ENCODE data around the gene NUP153. TPM values are rescaled to one million over a fixed set of nuclear protein-coding genes. Genes with fewer than 3 reads are reported as not detected.

NUP153 gene
- total RNA-seq, 4 donors from 2014 or later: 28.4 to 32.8 (median 31.5) TPM

DNA sequence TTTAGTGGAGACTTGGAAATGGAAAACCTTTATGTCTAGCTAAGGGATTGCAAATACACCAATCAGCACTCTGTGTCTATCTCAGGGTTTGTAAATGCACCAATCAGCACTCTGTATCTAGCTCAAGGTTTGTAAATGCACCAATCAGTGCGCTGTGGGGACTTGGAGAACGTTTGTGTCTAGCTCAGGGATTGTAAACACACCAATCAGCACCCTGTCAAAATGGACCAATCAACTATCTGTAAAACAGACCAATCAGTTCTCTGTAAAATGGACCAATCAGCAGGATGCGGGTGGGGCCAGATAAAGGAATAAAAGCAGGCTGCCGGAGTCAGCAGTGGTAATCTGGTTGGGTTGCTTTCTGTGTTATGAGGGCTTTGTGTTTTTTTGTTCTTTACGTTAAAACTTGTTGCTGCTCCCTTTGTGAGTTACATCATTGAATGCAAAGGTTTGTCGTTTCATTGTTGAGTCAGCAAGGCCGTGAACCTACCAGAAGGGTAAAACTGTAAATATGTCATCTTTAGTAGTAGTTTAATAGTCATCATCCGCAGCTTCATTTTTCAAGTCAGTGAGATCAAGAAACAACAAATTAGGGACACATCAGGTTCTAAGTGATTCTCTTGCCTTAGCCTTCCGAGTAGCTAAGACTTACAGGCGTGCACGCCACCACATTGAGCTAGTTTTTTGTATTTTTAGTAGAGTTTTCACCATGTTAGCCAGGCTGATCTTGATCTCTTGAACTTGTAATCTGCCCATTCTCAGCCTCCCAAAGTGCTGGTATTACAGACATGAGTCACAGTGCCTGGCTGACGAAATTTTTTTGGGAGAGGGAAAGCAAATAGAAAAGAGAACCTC, 22.7 kb upstream of the NUP153 start:
- intact Hi-C loops (cut with DNase I): no loop called here
- Histone ChIP-seq H3K4me1 (peaks cover 0 to 6% (median 2%) of the 10 kb centered on the region in 4 donors), H3K27ac (replicated peaks in 1 of 4) (no peak overlapping the region), H3K36me3 (no peaks in the 10 kb centered on the region), H3K9me3 (no peaks in the 10 kb centered on the region), H3K27me3 (no peaks in the 10 kb centered on the region), H3K4me3 (no peak overlapping the region)
- no peak for TF ChIP-seq EP300 (IDR thresholded peaks at IDR 0.05)
- TF ChIP-seq POLR2A (IDR thresholded peaks at IDR 0.05; ENCODE audit: low read depth): no peak
- TF ChIP-seq, protein P1, sequence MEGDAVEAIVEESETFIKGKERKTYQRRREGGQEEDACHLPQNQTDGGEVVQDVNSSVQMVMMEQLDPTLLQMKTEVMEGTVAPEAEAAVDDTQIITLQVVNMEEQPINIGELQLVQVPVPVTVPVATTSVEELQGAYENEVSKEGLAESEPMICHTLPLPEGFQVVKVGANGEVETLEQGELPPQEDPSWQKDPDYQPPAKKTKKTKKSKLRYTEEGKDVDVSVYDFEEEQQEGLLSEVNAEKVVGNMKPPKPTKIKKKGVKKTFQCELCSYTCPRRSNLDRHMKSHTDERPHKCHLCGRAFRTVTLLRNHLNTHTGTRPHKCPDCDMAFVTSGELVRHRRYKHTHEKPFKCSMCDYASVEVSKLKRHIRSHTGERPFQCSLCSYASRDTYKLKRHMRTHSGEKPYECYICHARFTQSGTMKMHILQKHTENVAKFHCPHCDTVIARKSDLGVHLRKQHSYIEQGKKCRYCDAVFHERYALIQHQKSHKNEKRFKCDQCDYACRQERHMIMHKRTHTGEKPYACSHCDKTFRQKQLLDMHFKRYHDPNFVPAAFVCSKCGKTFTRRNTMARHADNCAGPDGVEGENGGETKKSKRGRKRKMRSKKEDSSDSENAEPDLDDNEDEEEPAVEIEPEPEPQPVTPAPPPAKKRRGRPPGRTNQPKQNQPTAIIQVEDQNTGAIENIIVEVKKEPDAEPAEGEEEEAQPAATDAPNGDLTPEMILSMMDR (IDR thresholded peaks at IDR 0.05): no peak
- no peak for TF ChIP-seq POLR2AphosphoS5 (IDR thresholded peaks at IDR 0.05)
- WGBS: 83% methylated on average over 12 of the region's 12 CpGs
- DNase-seq (ENCODE audit: extremely low spot score): no peak

DNA sequence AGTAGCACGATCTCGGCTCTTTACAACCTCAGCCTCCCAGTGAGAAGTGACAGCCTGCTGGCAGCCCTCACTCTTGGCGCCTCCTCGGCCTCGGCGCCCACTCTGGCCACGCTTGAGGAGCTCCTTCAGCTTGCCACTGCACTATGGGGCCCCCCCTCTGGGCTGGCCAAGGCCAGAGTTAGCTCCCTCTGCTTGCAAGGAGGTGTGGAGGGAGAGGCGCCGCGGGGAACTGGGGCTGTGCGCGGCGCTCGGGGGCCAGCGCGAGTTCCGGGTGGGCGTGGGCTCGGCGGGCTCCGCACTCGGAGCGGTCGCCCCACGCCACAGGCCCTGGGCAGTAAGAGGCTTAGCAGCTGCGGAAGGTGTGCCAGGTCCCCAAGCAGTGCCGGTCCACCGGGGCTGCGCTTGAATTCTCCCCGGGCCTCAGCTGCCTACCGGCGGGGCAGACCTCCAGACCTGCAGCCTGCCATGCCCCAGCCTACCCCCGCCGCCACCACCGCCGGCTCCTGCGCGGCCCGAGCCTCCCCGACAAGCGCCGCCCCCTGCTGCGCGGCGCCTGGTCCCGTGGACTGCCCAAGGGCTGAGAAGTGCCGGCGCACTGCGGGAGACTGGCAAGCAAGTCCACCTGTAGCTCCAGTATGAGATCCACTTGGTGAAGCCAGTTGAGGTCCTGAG, 22.0 kb upstream of the NUP153 start:
- DNase-seq (ENCODE audit: extremely low spot score): no peak
- Histone ChIP-seq H3K27ac (replicated peaks in 1 of 4) (no peak overlapping the region), H3K4me3 (peak overlapping the region in 1 of 4 donors; percentile 12), H3K27me3 (no peaks in the 10 kb centered on the region), H3K4me1 (peaks cover 0 to 6% (median 2%) of the 10 kb centered on the region in 4 donors), H3K9me3 (no peaks in the 10 kb centered on the region), H3K36me3 (no peaks in the 10 kb centered on the region)
- WGBS: 89% methylated on average over 19 of the region's 49 CpGs
- no peak for TF ChIP-seq EP300 (IDR thresholded peaks at IDR 0.05)
- no peak for TF ChIP-seq POLR2A (IDR thresholded peaks at IDR 0.05; ENCODE audit: low read depth)
- TF ChIP-seq, protein P1 (IDR thresholded peaks at IDR 0.05): no peak
- TF ChIP-seq POLR2AphosphoS5 (IDR thresholded peaks at IDR 0.05): no peak
- intact Hi-C loops (cut with DNase I): no loop called here

DNA sequence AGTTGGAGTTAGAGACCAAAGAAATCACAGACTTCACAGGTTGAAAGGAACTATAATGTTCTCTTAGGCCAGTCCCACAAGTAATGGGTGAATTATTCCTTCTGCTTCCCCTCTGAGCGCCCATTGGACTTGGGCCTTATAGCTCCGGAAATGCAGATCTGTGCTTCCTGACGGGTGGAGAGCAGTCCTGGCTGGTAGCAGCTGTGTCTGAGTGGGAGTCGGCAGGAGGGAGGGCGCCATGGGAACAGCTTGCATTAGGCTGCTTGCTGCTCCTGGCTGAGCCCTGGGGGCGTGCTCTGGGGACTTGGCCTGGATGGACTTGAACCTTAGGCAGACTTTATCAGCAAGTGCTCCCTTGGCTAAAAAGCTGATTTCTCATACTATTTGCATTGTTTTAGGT, 18.4 kb upstream of the NUP153 start:
- no peak for DNase-seq (ENCODE audit: extremely low spot score)

DNA sequence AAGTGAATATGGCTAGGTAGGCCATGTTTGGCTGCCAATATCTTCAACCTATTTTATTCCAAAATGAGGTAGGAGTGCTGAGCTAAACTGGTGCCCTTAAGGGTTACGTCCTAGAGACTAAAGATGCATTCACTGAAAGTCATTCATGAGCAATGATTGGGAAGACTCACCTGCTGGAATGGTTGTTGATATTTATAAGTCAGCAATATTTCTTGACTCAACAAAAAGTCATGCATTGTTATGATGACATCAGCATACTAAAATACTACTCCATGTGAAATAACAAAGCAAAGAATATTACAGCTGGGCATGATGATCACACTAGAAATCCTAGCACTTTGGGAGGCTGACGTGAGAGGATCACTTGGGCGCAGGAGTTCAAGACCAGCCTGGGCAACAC, 17.6 kb upstream of the NUP153 start:
- H3K36me3 ChIP-seq: no peaks in the 10 kb centered on the region
- TF ChIP-seq POLR2A (IDR thresholded peaks at IDR 0.05; ENCODE audit: low read depth) (no peak), POLR2AphosphoS5 (IDR thresholded peaks at IDR 0.05) (no peak), EP300 (IDR thresholded peaks at IDR 0.05) (no peak)
- TF ChIP-seq, protein P1 (IDR thresholded peaks at IDR 0.05): no peak
- 94% methylated on average over 3 of the region's 3 CpGs for WGBS
- DNase-seq (ENCODE audit: extremely low spot score): no peak
- H3K27ac ChIP-seq (replicated peaks in 1 of 4): no peak overlapping the region
- intact Hi-C loops (cut with DNase I): no loop called here
- H3K4me1 ChIP-seq: peaks cover 0 to 6% (median 2%) of the 10 kb centered on the region in 4 donors
- no peaks in the 10 kb centered on the region for H3K9me3 ChIP-seq
- H3K4me3 ChIP-seq: no peak overlapping the region
- H3K27me3 ChIP-seq: no peaks in the 10 kb centered on the region

More for the DNA sequence above, 18.4 kb upstream of the NUP153 start:
- Histone ChIP-seq H3K4me1 (peaks cover 0 to 6% (median 2%) of the 10 kb centered on the region in 4 donors), H3K27ac (replicated peaks in 1 of 4) (no peak overlapping the region), H3K4me3 (no peak overlapping the region), H3K36me3 (no peaks in the 10 kb centered on the region), H3K9me3 (no peaks in the 10 kb centered on the region), H3K27me3 (no peaks in the 10 kb centered on the region)
- TF ChIP-seq EP300 (IDR thresholded peaks at IDR 0.05) (no peak), POLR2A (IDR thresholded peaks at IDR 0.05; ENCODE audit: low read depth) (no peak), POLR2AphosphoS5 (IDR thresholded peaks at IDR 0.05) (no peak)
- TF ChIP-seq, protein P1 (IDR thresholded peaks at IDR 0.05): no peak
- intact Hi-C loops (cut with DNase I): no loop called here
- 50% methylated on average over 3 of the region's 6 CpGs for WGBS

Measured in esophagus muscularis mucosa (tissue), 4 donors.